K562 (cell line): ENCODE measurements around the gene ITIH3. TPM values are rescaled to one million over a fixed set of nuclear protein-coding genes. Genes with fewer than 3 reads are reported as not detected.
A peak's percentile ranks its signal among the peaks of the same experiment; 100 is the strongest.

Experiments used
- ATAC-seq: fragments of 200-7000 bp; cut with Tn5 transposase; 3 replicates; pipeline ENCODE4 v1.9.1; 2020; ENCODE audit warnings: moderate library complexity
- BruUV-seq: library from RNA; stranded (reverse); fragments of 400-500 nt; replicated peaks from 2 replicates; lab custom pipeline; 2021; lab: Mats Ljungman, UMichigan
- CTCF ChIA-PET: fragments of 300-600 bp; formaldehyde crosslinking; extraction: SDS; loops from one replicate; lab custom pipeline; 2021; ENCODE audit warnings: low intra/inter-chr PET ratio; lab: Yijun Ruan, JAX
- POLR2A ChIA-PET: fragments of 300-600, 350-650 bp; sonication (Branson Sonifier 250); formaldehyde crosslinking; extraction: SDS; loops from one replicate; lab custom pipeline; 2021; ENCODE audit warnings: antibody characterized with exemption, inconsistent platforms; lab: Yijun Ruan, JAX
- DNase-seq, 4 experiments: peaks; one replicate each; pipeline versions ENCODE4 v3.0.0 to v3.0.0-alpha.2; 2011 to 2018; ENCODE audit warnings: low spot score in 3 of 4, mixed read lengths in 3 of 4; ENCODE audit errors: extremely low read depth in 1 of 4
- FAIRE-seq: peaks from 2 replicates; lab custom pipeline; 2011; peaks lifted over from hg19 to GRCh38; lab: Jason Lieb, UNC
- H2AFZ ChIP-seq: 2 replicates; pipeline ENCODE4 v1.6.0; 2011; ENCODE audit warnings: low read depth, low read length, control low read depth, inconsistent platforms
- H3K27ac ChIP-seq: fragments of 200-600 bp; 3 replicates; pipeline ENCODE4 v1.8.0; 2011; ENCODE audit warnings: low read depth, mild to moderate bottlenecking, control low read depth, inconsistent platforms, low read length, moderate library complexity, mixed read lengths; ENCODE audit errors: extremely low read depth
- H3K27me3 ChIP-seq, 2 experiments: fragments of 300-600 bp in 1 of 2; 2 replicates in 1 of 2; 3 replicates in 1 of 2; pipeline versions ENCODE4 v1.6.0 to v1.8.0; 2011; ENCODE audit warnings: inconsistent platforms in 2 of 2, low read length in 2 of 2, mild to moderate bottlenecking in 1 of 2, mixed read lengths in 1 of 2, moderate library complexity in 1 of 2; ENCODE audit not compliant: control insufficient read depth in 2 of 2, insufficient read depth in 2 of 2
- H3K36me3 ChIP-seq: fragments of 300-600 bp; 3 replicates; pipeline ENCODE4 v1.8.0; 2011; ENCODE audit warnings: mild to moderate bottlenecking, low read length, inconsistent platforms; ENCODE audit not compliant: control insufficient read depth, insufficient read depth
- H3K4me1 ChIP-seq, 2 experiments: fragments of 200-600 bp in 1 of 2; replicated peaks in 1 of 2; 2 replicates in 1 of 2; 3 replicates in 1 of 2; pipeline versions ENCODE4 v1.5.1 to v1.8.0; 2011; ENCODE audit warnings: inconsistent platforms in 2 of 2, low read length in 2 of 2, mild to moderate bottlenecking in 1 of 2, mixed read lengths in 1 of 2, moderate library complexity in 1 of 2; ENCODE audit not compliant: control insufficient read depth in 2 of 2, insufficient read depth in 2 of 2
- H3K4me2 ChIP-seq: 2 replicates; pipeline ENCODE4 v1.6.1; 2011; ENCODE audit warnings: low read length, control low read depth, inconsistent platforms, mixed read lengths; ENCODE audit not compliant: insufficient read depth
- H3K4me3 ChIP-seq: fragments of 200-600 bp; sonication (generic), shearing (Covaris generic); 2 replicates; pipeline ENCODE4 v1.5.1; 2016; ENCODE audit warnings: control low read depth, inconsistent platforms
- H3K79me2 ChIP-seq: fragments of 200-600 bp; 3 replicates; pipeline ENCODE4 v1.8.0; 2011; ENCODE audit warnings: low read length, inconsistent platforms; ENCODE audit not compliant: control insufficient read depth, insufficient read depth
- H3K9ac ChIP-seq, 2 experiments: 2 replicates each; pipeline versions ENCODE4 v1.6.0 to v1.6.1; 2011; ENCODE audit warnings: low read depth in 2 of 2, low read length in 2 of 2, control low read depth in 1 of 2, inconsistent platforms in 1 of 2, mild to moderate bottlenecking in 1 of 2, mixed read lengths in 1 of 2; ENCODE audit not compliant: insufficient read depth in 1 of 2
- H3K9me1 ChIP-seq: one replicate; pipeline ENCODE4 v1.6.0; 2011; ENCODE audit warnings: inconsistent platforms, mild to moderate bottlenecking, low read length, moderate library complexity; ENCODE audit not compliant: control insufficient read depth, insufficient read depth
- H3K9me3 ChIP-seq: replicated peaks from 2 replicates; pipeline ENCODE4 v1.5.1; 2011; ENCODE audit warnings: low read depth, low read length, inconsistent platforms; ENCODE audit not compliant: control insufficient read depth, insufficient read depth
- H4K20me1 ChIP-seq: replicated peaks from 2 replicates; pipeline ENCODE4 v1.6.1; 2011; ENCODE audit warnings: low read length, inconsistent platforms, mixed read lengths; ENCODE audit not compliant: control insufficient read depth, insufficient read depth
- BHLHE40 ChIP-seq: IDR thresholded peaks from 2 replicates; pipeline ENCODE4 v1.6.1; 2011; ENCODE audit warnings: low read length, improper control_type of control experiment
- KDM2B ChIP-seq: fragments of 250-450 bp; sonication (Bioruptor Pico); IDR thresholded peaks from 2 replicates; pipeline ENCODE4 v1.8.0; 2021; ENCODE audit warnings: mild to moderate bottlenecking, moderate library complexity
- NCOA2 ChIP-seq, 2 experiments: fragments of 450-650 bp; IDR thresholded peaks; 2 replicates each; pipeline ENCODE4 v1.6.1; 2018; ENCODE audit warnings: mild to moderate bottlenecking in 2 of 2, moderate library complexity in 1 of 2; ENCODE audit not compliant: partially characterized antibody in 2 of 2
- NFIX ChIP-seq: fragments of 250-450 bp; sonication (Bioruptor Pico); IDR thresholded peaks from 2 replicates; pipeline ENCODE4 v1.4.0; 2020; ENCODE audit warnings: low read depth, mild to moderate bottlenecking, moderate library complexity
- RAD21 ChIP-seq, 2 experiments: fragments of 250-450 bp in 1 of 2; fragments of 450-650 bp in 1 of 2; sonication (Bioruptor Pico) in 1 of 2; formaldehyde crosslinking in 1 of 2; IDR thresholded peaks in 1 of 2; conservative IDR thresholded peaks in 1 of 2; 2 replicates each; pipeline versions ENCODE4 v1.4.0 to v1.8.0; 2020 to 2022; ENCODE audit warnings: mild to moderate bottlenecking in 2 of 2, moderate library complexity in 1 of 2
- RBFOX2 ChIP-seq: fragments of 200-400 bp; formaldehyde crosslinking; IDR thresholded peaks from 2 replicates; pipeline ENCODE4 v1.6.1; 2017; ENCODE audit warnings: low read depth, mild to moderate bottlenecking, low read length, moderate library complexity
- SMC3 ChIP-seq: conservative IDR thresholded peaks from 2 replicates; pipeline ENCODE4 v1.6.1; 2011; ENCODE audit warnings: low read depth, low read length, improper control_type of control experiment; ENCODE audit not compliant: insufficient read depth
- XRCC5 ChIP-seq: fragments of 200-400 bp; formaldehyde crosslinking; IDR thresholded peaks from 2 replicates; pipeline ENCODE4 v1.6.1; 2017; ENCODE audit warnings: low read depth, mild to moderate bottlenecking, low read length
- ZNF316 ChIP-seq: fragments of 450-650 bp; IDR thresholded peaks from 2 replicates; pipeline ENCODE4 v1.6.1; 2016
- ZNF589 ChIP-seq: fragments of 200-800 bp; sonication (Bioruptor generic); IDR thresholded peaks from 2 replicates; pipeline ENCODE4 v1.6.1; 2016; ENCODE audit warnings: low read depth, missing genetic modification characterization, missing compliant biosample characterization
- WGBS: fragments of 100-300 bp; shearing (Covaris generic); methylation state at CpG from one replicate; pipeline ENCODE4 v1.1.6; 2016; ENCODE audit warnings: low coverage, mixed read lengths; ENCODE audit not compliant: insufficient coverage; ENCODE audit errors: missing lambda C conversion rate; 5-methylcytosine and 5-hydroxymethylcytosine counted together
- in situ Hi-C: fragments of 300-500 bp; cut with MboI; formaldehyde crosslinking; loops from 4 replicates; pipeline ENCODE4 v1.15.0; 2018; ENCODE audit warnings: inconsistent platforms, mixed read lengths
- intact Hi-C: fragments of 100-400 bp; cut with micrococcal nuclease; formaldehyde crosslinking; loops from 2 replicates; pipeline ENCODE4 v1.14.2; 2022
- polyA plus RNA-seq, 8 experiments: library from polyadenylated mRNA; depleted of rRNA in 4 of 8; stranded (reverse) in 5 of 8; unstranded in 3 of 8; fragments of >200 nt; fragmentation: Nextera tagmentation in 2 of 8; fragmentation: Illumina TruSeq in 1 of 8; extraction: Ambion mirVana in 2 of 8; extraction: Trizol in 1 of 8; gene quantifications; 2 replicates each; pipeline versions ENCODE4 v1.2.1 to v1.2.3, GENCODE V29; 2011 to 2014; ENCODE audit warnings: inconsistent platforms in 1 of 8, missing spikeins in 1 of 8
- total RNA-seq, 7 experiments: library from RNA; depleted of rRNA in 6 of 7; stranded (reverse); fragments of >200 nt in 6 of 7; fragmentation: Illumina TruSeq in 2 of 7; extraction: Trizol in 2 of 7; gene quantifications; 2 replicates each; pipeline versions ENCODE4 v1.2.1 to v1.2.3, GENCODE V29; 2011 to 2021; ENCODE audit warnings: low replicate concordance in 1 of 7
- TF ChIP-seq, protein P1 (sequence below): fragments of 250-450 bp; sonication (Bioruptor Pico); IDR thresholded peaks from 2 replicates; pipeline ENCODE4 v1.5.0; 2020; ENCODE audit warnings: mild to moderate bottlenecking
- TF ChIP-seq, protein P2 (sequence below), 3 experiments: IDR thresholded peaks in 2 of 3; conservative IDR thresholded peaks in 1 of 3; 2 replicates each; pipeline ENCODE4 v1.5.1; 2011 to 2012; ENCODE audit warnings: low read length in 3 of 3, mild to moderate bottlenecking in 3 of 3, control low read depth in 2 of 3, improper control_type of control experiment in 1 of 3, inconsistent platforms in 1 of 3, low read depth in 1 of 3, mixed read lengths in 1 of 3, moderate library complexity in 1 of 3; ENCODE audit not compliant: insufficient read depth in 2 of 3

The ITIH3 gene
- total and polyA plus RNA-seq, 9 of the 15 experiments (the other 6 are each of a cell fraction or from before 2014, with no cell fraction given): 0.07 to 0.35 TPM; not detected in 7

DNA sequence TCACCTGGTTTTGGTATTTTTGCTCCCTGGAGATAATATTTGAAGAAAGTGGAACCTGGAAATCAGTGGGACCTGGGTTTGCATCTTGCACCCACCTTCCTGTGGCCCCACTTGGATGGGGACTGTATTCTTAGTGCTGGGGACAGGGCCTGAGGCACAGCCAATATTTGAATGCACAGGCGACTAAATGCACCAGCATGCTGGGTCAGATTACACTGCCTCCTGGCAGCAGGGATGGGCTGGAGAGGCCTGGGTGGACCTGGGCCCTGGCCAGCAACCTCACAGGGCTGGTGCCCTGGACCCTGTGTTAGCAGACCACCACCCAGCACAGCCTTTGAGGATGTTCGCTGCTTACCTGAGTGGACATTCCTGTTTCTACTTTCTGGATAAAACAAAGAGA, 25.3 kb downstream of the ITIH3 start:
- no peak overlapping the region for H2AFZ ChIP-seq
- no peaks in the 10 kb centered on the region for H3K79me2 ChIP-seq
- in situ Hi-C loops: no loop called here
- intact Hi-C loops: no loop called here
- WGBS: 7% methylated on average over 2 of the region's 2 CpGs
- no TSS peak for BruUV-seq
- no peaks in the 10 kb centered on the region; the same call in 1 of the 2 replicates for H4K20me1 ChIP-seq
- no peaks in the 10 kb centered on the region for H3K9me1 ChIP-seq
- no peak for FAIRE-seq
- peaks cover 0 to 42% of the 10 kb centered on the region in 2 experiments; a peak in 3 of 5 replicates for H3K27me3 ChIP-seq
- H3K4me2 ChIP-seq: no peak overlapping the region
- H3K4me3 ChIP-seq: no peak overlapping the region
- H3K9ac ChIP-seq: no peak overlapping the region
- H3K9me3 ChIP-seq: no peaks in the 10 kb centered on the region
- H3K36me3 ChIP-seq: no peaks in the 10 kb centered on the region
- CTCF ChIA-PET: no interaction called here
- TF ChIP-seq RBFOX2: no peak
- TF ChIP-seq, protein P1, sequence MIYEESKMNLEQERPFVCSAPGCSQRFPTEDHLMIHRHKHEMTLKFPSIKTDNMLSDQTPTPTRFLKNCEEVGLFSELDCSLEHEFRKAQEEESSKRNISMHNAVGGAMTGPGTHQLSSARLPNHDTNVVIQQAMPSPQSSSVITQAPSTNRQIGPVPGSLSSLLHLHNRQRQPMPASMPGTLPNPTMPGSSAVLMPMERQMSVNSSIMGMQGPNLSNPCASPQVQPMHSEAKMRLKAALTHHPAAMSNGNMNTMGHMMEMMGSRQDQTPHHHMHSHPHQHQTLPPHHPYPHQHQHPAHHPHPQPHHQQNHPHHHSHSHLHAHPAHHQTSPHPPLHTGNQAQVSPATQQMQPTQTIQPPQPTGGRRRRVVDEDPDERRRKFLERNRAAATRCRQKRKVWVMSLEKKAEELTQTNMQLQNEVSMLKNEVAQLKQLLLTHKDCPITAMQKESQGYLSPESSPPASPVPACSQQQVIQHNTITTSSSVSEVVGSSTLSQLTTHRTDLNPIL (CRISPR knock-in tag): no peak
- TF ChIP-seq KDM2B (CRISPR knock-in tag): no peak
- no peak for DNase-seq
- POLR2A ChIA-PET: interaction anchor here (0.6 to 1.8 kb wide), 2 partner anchors 11 to 13 kb away, joined by 3 to 4 read pairs; no protein-coding TSS in a partner anchor
- ATAC-seq: no peak
- H3K4me1 ChIP-seq: peaks cover 0 to 11% of the 10 kb centered on the region in 2 experiments; a peak in 2 of 5 replicates
- no peak overlapping the region for H3K27ac ChIP-seq

DNA sequence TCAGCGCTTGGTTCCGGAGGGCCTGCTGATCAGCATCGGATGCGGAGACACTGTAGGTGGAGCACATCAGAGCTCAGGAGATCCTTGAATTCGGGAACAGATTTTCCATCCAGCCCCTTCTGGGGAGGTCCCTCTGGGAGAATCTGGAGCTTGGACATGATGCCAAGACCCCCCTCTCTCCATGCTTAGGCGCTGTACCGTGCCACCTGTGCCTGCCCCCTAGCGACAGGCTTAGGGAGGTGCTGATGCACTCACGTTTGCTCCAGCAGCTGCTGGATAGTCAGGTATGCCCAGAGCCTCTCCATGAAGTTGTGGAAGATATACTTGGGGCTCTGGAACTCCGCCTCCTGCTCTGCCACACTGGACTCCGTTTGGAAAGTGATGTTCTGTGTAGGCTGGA, 26.1 kb downstream of the ITIH3 start:
- ChIA-PET POLR2A (interaction anchor here (1.2 kb wide), 1 partner anchor 25 kb away, joined by 3 read pairs; no protein-coding TSS in a partner anchor), CTCF (interaction anchor here (1.1 kb wide), 1 partner anchor 393 kb away, joined by 3 read pairs; no protein-coding TSS in a partner anchor)
- Histone ChIP-seq H2AFZ (no peak overlapping the region), H3K9me1 (no peaks in the 10 kb centered on the region), H4K20me1 (no peaks in the 10 kb centered on the region; the same call in 1 of the 2 replicates), H3K4me3 (no peak overlapping the region), H3K4me2 (no peak overlapping the region), H3K79me2 (no peaks in the 10 kb centered on the region), H3K9me3 (no peaks in the 10 kb centered on the region), H3K9ac (no peak overlapping the region), H3K4me1 (peaks cover 0 to 11% of the 10 kb centered on the region in 2 experiments; a peak in 2 of 5 replicates), H3K36me3 (no peaks in the 10 kb centered on the region), H3K27ac (no peak overlapping the region), H3K27me3 (peaks cover 0 to 42% of the 10 kb centered on the region in 2 experiments; a peak in 3 of 5 replicates)
- in situ Hi-C loops: no loop called here
- intact Hi-C loops: no loop called here
- DNase-seq (peak; percentile 46 to 62 (median 56)), ATAC-seq (peak; percentile 89), FAIRE-seq (no peak)
- 36% methylated on average over 9 of the region's 11 CpGs for WGBS
- BruUV-seq: no TSS peak
- TF ChIP-seq RAD21 (CRISPR knock-in tag; conservative IDR thresholded peaks at IDR 0.05 in 1 of 2, IDR thresholded peaks at IDR 0.05 in 1 of 2) (peak in 1 of 2 experiments; percentile 49; a peak in 2 of 4 replicates), ZNF316 (peak; percentile 32; the same call in 1 of the 2 replicates), NCOA2 (IDR thresholded peaks at IDR 0.05; ENCODE audit: partially characterized antibody in 2 of 2) (no peak), XRCC5 (0 out of 2 replicates have a peak, but pooled peaks have one; percentile 48), BHLHE40 (0 out of 2 replicates have a peak, but pooled peaks have one; percentile 18), NFIX (no peak), ZNF589 (CRISPR knock-in tag) (no peak), SMC3 (peak; percentile 50)
- TF ChIP-seq, protein P2, sequence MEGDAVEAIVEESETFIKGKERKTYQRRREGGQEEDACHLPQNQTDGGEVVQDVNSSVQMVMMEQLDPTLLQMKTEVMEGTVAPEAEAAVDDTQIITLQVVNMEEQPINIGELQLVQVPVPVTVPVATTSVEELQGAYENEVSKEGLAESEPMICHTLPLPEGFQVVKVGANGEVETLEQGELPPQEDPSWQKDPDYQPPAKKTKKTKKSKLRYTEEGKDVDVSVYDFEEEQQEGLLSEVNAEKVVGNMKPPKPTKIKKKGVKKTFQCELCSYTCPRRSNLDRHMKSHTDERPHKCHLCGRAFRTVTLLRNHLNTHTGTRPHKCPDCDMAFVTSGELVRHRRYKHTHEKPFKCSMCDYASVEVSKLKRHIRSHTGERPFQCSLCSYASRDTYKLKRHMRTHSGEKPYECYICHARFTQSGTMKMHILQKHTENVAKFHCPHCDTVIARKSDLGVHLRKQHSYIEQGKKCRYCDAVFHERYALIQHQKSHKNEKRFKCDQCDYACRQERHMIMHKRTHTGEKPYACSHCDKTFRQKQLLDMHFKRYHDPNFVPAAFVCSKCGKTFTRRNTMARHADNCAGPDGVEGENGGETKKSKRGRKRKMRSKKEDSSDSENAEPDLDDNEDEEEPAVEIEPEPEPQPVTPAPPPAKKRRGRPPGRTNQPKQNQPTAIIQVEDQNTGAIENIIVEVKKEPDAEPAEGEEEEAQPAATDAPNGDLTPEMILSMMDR (IDR thresholded peaks at IDR 0.05 in 2 of 3, conservative IDR thresholded peaks at IDR 0.05 in 1 of 3; ENCODE audit: insufficient read depth in 2 of 3, low read depth in 1 of 3, low read length in 3 of 3): peak; percentile 63 to 80 (median 67)
